GM08714 (cell line): ENCODE data around the gene RPS14.
A peak's percentile ranks its signal among the peaks of the same experiment; 100 is the strongest.
"Not testable (repeated sequence)": the region's sequence is repeated elsewhere in the genome, so short reads cannot be mapped to it uniquely, and the experiment has no call there.

Experiments
- H3K4me3 ChIP-seq: fragments of 200-500 bp; sonication (Bioruptor generic); 2 replicates; pipeline ENCODE4 v1.5.1; 2014; ENCODE audit warnings: mild to moderate bottlenecking, low read length, inconsistent platforms
- ZNF274 ChIP-seq: IDR thresholded peaks from 2 replicates; pipeline ENCODE4 v1.6.1; 2012; ENCODE audit warnings: mild to moderate bottlenecking, low read depth, low read length

RPS14 gene

DNA sequence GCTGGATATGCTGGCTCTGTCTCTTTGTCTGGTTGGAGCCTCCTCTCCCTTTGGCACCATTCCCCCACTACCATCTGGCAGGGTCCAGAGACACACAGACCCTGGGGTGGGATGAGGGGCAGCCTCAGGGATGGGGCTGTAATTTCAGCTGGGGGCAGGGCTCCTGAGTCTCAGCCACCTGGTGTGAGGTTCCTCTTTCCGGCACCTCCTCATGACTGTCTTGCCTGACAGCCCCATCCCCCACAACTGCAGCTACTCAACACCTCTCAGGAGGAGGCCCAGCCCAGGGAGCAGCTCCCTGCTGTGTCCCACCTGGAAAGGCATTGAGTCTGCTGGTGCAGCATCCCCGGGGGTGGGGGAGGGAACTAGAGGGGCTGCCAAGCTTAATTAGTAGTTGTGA is 11.7 kb upstream of the RPS14 start:
- H3K4me3 ChIP-seq: no peak overlapping the region
- TF ChIP-seq ZNF274: no peak

DNA sequence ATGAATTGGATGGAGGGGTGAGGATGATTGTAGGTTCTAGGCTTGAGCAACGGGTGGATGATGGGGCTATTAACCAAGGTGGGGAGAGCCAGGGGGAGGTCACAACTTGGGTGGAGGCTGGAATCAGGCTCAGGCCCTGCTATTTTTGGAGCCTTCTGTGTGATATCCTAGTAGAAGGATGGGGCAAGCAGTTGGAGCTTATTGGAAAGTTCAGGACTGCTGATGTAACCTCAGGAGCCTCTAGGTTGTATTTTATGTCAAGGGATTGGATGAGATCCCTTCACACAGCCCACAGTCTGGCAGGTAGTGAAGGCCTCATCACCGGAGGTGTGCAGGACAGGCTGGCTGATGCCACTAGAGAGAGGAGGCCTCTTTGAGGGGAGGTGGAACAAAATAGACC is 11.2 kb upstream of the RPS14 start:
- TF ChIP-seq ZNF274: no peak
- no peak overlapping the region for H3K4me3 ChIP-seq

DNA sequence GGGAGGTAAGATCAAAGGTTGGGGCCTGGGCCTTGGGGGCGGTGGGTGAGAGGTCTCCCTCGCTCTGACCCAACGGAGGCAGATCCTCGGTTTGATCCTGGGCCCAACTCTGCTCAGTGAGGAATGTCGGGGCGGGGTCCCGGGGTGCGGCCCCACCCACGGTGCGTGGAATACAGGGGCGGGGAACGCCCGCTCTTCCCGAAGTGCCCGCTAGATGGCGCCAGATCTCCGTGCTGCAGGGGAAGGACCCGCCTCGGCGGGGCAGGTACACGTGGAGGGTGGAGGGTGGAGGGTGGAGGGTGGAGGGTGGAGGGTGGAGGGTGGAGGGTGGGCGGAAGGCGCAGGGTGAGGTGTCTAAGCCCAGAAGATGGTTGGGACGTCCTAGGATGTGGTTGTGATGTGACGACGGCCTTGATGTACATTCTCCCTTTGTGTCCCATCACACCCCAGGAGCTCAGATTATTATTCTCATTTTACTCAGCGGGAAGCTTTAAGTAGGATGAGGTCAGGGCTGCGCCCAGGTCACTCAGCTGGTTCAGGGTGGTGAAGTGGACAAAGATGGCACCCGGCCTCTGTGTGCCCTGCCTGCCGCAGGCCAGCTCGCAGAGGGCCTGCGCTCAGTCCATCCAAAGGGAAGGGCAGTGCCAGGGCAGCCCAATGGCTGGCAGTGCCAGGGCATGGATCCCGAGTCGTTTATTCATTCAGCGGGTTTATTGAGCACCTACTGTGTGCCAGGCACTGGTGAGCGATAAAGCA is 9.4 kb upstream of the RPS14 start:
- no peak overlapping the region for H3K4me3 ChIP-seq
- no peak for TF ChIP-seq ZNF274

DNA sequence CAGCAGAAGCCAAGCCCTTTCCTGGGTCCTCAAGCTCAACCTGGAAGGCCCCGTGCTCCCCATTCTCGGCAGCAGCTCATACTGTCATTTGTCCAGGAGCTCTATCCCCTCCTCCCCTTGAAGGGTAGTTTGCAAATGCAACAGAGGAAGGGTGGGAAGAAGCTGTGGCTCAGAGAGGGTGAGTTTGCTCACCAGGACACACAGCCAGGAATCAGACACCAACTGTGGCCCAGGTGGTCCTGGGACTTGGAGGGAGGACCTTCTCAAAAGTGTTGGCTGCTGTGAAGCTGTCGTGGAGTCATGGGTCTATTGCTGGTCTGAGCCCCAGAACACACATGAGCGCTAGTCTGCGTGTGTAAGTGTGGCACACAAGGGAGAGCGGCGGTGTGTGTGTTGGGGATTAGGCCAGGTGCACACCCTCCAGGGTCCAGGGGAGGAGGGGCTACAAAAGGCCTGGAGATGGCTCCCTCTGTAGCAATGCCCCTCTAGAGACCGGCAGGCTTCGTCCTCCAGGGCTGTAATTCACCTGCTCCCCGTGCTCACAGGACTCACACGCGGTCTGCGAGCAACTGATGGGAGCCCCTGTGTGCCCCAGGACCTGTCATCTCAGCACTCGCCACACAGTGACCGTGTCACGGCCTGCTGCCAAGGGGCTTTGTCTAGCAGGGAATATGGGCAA is 8.2 kb upstream of the RPS14 start:
- no peak overlapping the region for H3K4me3 ChIP-seq
- TF ChIP-seq ZNF274: no peak

DNA sequence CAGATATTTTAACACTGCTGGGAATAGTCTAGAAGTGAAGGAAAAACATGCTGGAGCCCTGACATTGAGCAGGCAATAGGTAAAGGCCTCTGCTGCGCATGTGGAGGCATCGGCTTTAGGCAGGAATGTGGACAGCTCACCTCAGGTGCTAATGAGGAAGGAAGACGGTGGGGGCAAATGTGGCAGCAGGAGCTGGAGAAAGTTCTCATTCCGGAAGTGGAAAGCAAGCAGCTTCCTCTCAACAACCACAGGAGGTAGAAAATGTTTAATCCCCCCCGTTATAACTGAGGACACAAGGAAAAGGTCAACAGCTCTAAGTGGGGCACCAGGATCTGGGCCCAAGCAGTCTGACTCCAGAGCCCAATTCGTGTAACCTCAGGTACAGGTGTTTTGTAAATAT is 7.6 kb upstream of the RPS14 start:
- no peak for TF ChIP-seq ZNF274
- no peak overlapping the region for H3K4me3 ChIP-seq

DNA sequence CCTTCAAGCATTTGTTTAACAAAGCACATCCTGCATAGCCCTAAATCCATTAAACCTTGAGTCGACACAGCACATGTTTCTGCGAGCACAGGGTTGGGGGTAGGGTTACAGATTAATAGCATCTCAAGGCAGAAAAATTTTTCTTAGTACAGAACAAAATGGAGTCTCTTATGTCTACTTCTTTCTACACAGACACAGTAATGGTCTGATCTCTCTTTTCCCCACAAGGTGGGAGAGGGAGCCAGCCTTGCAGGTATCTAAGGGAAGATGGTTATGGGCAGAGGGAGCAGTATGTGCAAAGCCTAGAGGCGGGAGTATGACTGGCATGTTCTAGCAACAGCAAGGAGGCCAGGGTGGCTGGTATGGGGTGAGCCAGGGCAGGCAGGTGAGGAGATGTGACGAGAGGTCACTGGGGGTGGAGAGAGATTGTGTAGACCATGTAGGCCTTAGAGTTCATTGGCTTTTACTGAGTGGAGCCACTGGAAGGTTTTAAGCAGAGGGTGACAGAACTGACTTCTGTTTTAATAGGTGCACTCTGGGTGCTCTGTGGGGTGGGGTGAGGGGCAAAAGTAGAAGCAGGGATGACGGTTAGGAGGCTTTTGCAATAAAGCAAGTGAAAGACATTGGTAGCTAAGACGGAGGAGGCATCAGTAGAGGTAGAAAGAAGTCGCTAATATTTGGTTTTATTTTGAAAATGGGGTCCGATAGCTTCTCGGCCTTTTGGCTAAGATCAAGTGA is 5.1 kb upstream of the RPS14 start:
- H3K4me3 ChIP-seq: no peak overlapping the region
- TF ChIP-seq ZNF274: no peak

DNA sequence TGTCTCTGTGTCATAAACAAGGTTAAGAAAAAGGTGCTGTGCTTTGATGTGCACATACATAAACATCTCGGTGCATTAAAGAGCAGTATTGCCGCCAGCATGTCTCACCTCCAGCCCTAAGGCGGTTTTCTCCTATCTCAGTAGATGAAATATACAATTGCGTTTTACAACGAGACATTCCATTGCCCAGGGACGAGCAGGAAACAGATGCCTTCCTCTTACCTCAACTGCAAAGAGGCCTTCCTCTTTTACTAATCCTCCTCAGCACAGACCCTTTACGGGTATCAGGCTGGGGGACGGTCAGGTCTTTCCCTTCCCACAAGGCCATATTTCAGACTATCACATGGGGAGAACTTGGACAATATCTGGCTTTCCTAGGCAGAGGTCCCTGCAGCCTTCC is 4.5 kb upstream of the RPS14 start:
- H3K4me3 ChIP-seq: not testable (repeated sequence)

DNA sequence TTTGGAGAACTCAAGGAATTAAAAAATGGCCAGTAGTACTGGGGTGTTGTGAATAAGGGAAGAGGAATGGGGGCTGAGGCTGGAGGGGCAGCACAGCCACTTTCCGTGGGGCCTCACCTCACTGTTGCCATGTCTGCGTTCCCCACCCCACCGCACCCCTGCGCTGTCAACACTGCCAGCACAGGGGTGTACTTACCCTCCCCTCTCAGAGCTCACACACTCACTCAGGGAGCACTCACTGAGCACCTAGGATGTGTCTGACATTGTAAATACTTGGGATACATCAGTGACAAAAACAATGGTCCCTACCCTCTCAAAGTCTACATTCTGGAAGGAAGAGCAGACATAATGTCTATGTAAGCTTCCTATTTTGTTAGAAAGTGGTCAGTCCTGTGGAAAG is 3.4 kb upstream of the RPS14 start:
- no peak overlapping the region for H3K4me3 ChIP-seq
- no peak for TF ChIP-seq ZNF274

DNA sequence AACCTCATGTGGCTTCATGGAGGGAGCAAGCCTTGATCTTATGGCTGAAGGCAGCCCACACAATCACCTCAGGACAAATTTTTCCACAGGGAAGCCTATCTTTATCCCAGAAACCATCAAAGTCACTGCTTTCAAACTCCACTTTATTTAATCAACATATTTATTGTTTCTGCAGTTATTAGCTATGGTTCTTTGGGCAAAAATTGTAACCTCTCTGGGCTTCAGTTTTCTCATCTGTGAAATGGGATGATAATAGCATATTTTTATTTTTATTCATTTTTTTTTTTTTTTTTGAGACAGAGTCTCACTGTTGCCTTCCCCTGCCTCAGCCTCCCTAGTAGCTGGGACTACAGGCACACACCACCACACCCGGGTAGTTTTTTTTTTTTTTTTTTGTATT is 2.1 kb upstream of the RPS14 start:
- H3K4me3 ChIP-seq: no peak overlapping the region
- TF ChIP-seq ZNF274: no peak

DNA sequence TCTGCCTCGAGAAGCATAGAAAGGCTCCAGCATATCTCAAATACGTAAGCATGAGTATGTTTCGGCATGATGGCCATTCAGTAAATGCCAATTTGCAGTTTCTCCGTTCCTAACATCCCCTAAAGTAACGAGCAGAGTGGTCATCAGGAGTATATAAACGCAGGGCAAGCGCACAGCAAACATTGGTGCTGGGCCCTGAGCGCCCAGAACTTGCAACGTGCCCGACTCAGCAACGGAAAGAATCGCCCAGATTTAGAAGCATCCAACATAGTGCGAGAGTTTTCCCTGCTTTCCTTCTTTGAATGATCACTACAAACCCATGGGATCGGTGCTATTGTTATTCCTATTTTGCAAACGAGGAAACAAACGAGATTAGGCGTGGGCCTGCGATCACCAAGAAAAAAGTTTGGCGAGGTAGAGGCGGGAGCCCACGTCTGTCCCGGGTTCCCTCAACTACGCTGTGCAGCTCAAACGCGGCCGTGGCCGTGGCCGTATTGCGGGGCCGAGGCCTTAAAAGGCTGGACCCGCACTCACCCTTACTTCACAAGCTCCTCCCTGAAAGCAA is 505 bp downstream of the RPS14 start:
- TF ChIP-seq ZNF274: no peak
- H3K4me3 ChIP-seq: peak overlapping the region; percentile 94

DNA sequence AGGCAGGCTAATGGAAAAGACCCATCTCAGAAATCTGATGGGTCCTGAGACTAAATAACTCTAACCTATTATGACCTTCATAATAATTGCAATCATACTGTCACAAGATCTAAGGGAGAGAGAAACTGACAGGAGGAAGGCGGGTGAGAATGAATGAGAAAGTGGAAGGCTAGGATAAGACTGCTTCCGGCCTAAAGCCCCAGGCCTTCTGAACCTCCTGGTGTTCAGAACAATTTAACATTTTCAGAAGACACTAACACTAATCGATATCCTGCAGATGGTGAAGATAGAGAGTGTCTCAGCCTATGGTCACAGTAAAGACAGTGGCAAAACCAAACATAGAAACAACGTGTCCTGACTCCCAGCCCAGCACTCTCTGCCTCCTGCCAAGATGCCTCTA is 1.2 kb downstream of the RPS14 start:
- TF ChIP-seq ZNF274: no peak
- peak overlapping the region; percentile 94 for H3K4me3 ChIP-seq

DNA sequence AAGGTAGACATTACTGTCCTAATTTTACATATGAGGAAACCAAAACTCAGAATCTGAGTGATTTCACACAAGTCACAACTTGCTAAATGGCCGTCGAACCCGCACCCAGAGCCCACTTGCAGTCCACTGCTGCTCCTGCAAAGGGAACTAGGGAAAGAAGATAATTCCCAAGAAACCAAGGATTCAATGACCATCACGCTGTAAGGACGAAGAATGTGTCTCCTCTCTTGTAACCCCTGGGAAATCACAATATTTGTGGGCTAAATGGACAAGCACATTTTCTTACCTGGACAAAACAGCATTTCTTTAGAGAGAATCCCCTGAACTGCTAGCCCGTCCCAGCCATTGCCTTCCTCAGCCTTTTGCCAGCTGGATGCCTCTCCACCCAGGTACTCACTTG is 2.4 kb downstream of the RPS14 start:
- TF ChIP-seq ZNF274: no peak
- H3K4me3 ChIP-seq: peak overlapping the region; percentile 94; the same call in 1 of the 2 replicates

DNA sequence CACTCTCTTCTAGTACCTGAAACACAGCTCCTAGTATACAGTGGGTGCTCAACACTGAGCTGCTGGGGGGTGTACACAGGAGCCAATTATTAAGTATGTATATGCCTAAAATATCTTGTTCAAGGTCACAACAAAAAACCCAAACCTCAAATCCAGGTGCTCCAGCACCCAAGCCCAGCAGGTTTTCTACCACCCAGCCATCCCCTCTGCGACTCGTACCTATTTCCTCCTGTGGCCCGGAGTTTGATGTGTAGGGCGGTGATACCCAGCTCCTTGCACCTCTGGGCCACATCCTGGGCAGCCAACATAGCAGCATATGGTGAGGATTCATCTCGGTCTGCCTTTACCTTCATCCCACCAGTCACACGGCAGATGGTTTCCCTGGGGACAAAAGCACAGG is 3.0 kb downstream of the RPS14 start:
- no peak for TF ChIP-seq ZNF274
- no peak overlapping the region for H3K4me3 ChIP-seq

DNA sequence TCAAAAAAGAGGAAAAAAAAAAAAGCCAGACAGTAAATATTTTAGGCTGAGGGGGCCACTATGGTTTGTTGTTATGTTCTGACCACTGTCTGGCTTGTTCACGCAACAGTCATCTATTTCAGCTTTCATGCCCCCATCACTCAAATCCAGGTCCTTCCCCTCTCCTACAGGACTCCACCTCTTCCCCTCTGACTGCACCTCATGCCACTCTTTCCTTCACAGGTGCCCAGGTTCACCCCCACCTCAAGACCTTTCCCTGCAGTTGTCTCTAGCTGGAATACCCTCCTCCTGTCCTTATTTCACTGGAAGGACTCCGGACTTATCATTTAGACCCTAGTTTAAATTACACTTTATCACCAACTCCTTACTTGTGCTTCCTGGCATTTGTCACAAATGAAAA is 3.5 kb downstream of the RPS14 start:
- H3K4me3 ChIP-seq: no peak overlapping the region
- TF ChIP-seq ZNF274: no peak

DNA sequence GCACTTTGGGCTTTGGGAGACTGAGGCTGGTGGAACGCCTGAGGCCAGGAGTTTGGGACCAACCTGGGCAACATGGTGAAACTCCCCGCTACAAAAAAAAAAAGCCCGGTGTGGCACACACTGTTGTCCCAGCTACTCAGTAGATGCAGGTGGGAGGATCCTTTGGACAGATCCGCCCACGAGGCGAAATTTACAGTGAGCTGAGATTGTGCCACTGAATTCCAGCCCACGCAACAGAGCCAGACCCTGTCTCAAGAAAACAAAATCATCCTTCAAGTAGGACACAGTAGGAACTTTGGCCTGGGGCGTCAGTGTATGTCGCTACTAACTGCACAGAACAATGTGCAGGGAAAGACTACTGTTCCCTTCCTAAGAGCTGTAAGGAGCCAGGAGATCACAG is 4.8 kb downstream of the RPS14 start:
- no peak for TF ChIP-seq ZNF274
- no peak overlapping the region for H3K4me3 ChIP-seq
